HepG2 (cell line): ENCODE results near the gene ZBTB46. TPM values are rescaled to one million over a fixed set of nuclear protein-coding genes. Genes with fewer than 3 reads are reported as not detected.

Source experiments
- AGO2 ChIP-seq: fragments of 200-400 bp; formaldehyde crosslinking; optimal IDR thresholded peaks from 2 replicates; pipeline ENCODE3; 2017; ENCODE audit warnings: mild to moderate bottlenecking, low read depth, low read length, moderate library complexity
- MIER3 ChIP-seq: IDR thresholded peaks from 2 replicates; pipeline ENCODE4 v1.6.1; 2016; ENCODE audit warnings: missing compliant biosample characterization, borderline replicate concordance
- MTA1 ChIP-seq: sonication (generic); formaldehyde crosslinking; IDR thresholded peaks from 2 replicates; pipeline ENCODE4 v1.4.0; 2020; ENCODE audit warnings: missing genetic modification reagents, mild to moderate bottlenecking, borderline replicate concordance
- PAWR ChIP-seq: sonication (generic); formaldehyde crosslinking; IDR thresholded peaks from 2 replicates; pipeline ENCODE4 v1.4.0; 2020; ENCODE audit warnings: missing genetic modification reagents, mild to moderate bottlenecking, borderline replicate concordance
- STAT5B ChIP-seq: sonication (generic); formaldehyde crosslinking; IDR thresholded peaks from 2 replicates; pipeline ENCODE4 v1.4.0; 2020; ENCODE audit warnings: missing genetic modification reagents
- ZNF326 ChIP-seq: sonication (generic); formaldehyde crosslinking; IDR thresholded peaks from 2 replicates; pipeline ENCODE4 v1.4.0; 2020; ENCODE audit warnings: missing genetic modification reagents, borderline replicate concordance
- ZNF431 ChIP-seq: sonication (generic); formaldehyde crosslinking; IDR thresholded peaks from 2 replicates; pipeline ENCODE4 v1.9.0; 2022; ENCODE audit warnings: missing genetic modification reagents, low read depth, mild to moderate bottlenecking, borderline replicate concordance
- polyA plus RNA-seq, 8 experiments: library from polyadenylated mRNA; depleted of rRNA in 3 of 8; stranded (reverse) in 7 of 8; unstranded in 1 of 8; fragments of >200 nt; fragmentation: Illumina TruSeq in 4 of 8; extraction: Trizol in 4 of 8; gene quantifications; 2 replicates each; pipeline versions ENCODE4 v1.2.1 to v1.2.3, GENCODE V29; 2011 to 2016; ENCODE audit warnings: low read depth in 4 of 8, missing spikeins in 1 of 8, mixed read lengths in 1 of 8; ENCODE audit not compliant: insufficient read depth in 1 of 8
- total RNA-seq, 5 experiments: library from RNA; depleted of rRNA; stranded (reverse); fragments of >200 nt; fragmentation: Illumina TruSeq; extraction: Trizol; gene quantifications; 2 replicates each; pipeline ENCODE4 v1.2.3, GENCODE V29; 2016; ENCODE audit warnings: low read depth in 1 of 5
- TF ChIP-seq, protein P1 (sequence below): sonication (generic); formaldehyde crosslinking; IDR thresholded peaks from 2 replicates; pipeline ENCODE4 v1.5.1; 2020; ENCODE audit warnings: mild to moderate bottlenecking, missing genetic modification reagents, moderate library complexity
- TF ChIP-seq, protein P2 (sequence below): IDR thresholded peaks from 2 replicates; pipeline ENCODE4 v1.4.0; 2020; ENCODE audit warnings: mild to moderate bottlenecking, missing genetic modification reagents
- TF ChIP-seq, protein P3 (sequence below): sonication (generic); formaldehyde crosslinking; conservative IDR thresholded peaks from 2 replicates; pipeline ENCODE4 v1.8.0; 2022; ENCODE audit warnings: low read depth, missing genetic modification reagents
- TF ChIP-seq, protein P4 (sequence below): sonication (generic); formaldehyde crosslinking; IDR thresholded peaks from 2 replicates; pipeline ENCODE4 v1.8.0; 2022; ENCODE audit warnings: low read depth, missing genetic modification reagents
- TF ChIP-seq, protein P5 (sequence below): sonication (generic); formaldehyde crosslinking; IDR thresholded peaks from 2 replicates; pipeline ENCODE4 v1.4.0; 2020; ENCODE audit warnings: missing genetic modification reagents

ZBTB46 gene
- total and polyA plus RNA-seq, 2 of the 13 experiments (the other 11 are each of a cell fraction or from before 2014, with no cell fraction given) = 1.6 to 13.5 TPM

DNA sequence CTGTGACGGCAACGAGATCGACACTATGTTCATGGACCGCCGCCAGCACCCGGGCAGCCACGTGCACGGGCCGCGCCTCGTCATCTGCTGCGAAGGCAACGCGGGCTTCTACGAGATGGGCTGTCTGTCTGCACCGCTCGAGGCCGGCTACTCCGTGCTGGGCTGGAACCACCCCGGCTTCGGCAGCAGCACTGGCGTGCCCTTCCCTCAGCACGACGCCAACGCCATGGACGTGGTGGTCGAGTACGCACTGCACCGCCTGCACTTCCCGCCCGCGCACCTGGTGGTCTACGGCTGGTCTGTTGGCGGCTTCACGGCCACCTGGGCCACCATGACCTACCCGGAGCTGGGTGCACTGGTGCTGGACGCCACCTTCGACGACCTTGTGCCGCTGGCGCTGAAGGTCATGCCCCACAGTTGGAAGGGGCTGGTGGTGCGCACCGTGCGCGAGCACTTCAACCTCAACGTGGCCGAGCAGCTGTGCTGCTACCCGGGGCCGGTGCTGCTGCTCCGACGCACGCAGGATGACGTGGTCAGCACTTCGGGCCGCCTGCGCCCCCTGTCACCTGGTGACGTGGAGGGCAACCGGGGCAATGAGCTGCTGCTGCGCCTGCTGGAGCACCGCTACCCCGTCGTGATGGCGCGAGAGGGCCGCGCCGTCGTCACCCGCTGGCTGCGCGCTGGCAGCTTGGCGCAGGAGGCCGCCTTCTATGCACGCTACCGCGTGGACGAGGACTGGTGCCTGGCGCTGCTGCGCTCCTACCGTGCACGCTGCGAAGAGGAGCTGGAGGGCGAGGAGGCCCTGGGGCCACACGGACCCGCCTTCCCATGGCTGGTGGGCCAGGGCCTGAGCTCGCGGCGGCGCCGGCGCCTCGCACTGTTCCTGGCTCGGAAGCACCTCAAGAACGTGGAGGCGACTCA is 31.2 kb upstream of the ZBTB46 start (continued):
- TF ChIP-seq, protein P1, sequence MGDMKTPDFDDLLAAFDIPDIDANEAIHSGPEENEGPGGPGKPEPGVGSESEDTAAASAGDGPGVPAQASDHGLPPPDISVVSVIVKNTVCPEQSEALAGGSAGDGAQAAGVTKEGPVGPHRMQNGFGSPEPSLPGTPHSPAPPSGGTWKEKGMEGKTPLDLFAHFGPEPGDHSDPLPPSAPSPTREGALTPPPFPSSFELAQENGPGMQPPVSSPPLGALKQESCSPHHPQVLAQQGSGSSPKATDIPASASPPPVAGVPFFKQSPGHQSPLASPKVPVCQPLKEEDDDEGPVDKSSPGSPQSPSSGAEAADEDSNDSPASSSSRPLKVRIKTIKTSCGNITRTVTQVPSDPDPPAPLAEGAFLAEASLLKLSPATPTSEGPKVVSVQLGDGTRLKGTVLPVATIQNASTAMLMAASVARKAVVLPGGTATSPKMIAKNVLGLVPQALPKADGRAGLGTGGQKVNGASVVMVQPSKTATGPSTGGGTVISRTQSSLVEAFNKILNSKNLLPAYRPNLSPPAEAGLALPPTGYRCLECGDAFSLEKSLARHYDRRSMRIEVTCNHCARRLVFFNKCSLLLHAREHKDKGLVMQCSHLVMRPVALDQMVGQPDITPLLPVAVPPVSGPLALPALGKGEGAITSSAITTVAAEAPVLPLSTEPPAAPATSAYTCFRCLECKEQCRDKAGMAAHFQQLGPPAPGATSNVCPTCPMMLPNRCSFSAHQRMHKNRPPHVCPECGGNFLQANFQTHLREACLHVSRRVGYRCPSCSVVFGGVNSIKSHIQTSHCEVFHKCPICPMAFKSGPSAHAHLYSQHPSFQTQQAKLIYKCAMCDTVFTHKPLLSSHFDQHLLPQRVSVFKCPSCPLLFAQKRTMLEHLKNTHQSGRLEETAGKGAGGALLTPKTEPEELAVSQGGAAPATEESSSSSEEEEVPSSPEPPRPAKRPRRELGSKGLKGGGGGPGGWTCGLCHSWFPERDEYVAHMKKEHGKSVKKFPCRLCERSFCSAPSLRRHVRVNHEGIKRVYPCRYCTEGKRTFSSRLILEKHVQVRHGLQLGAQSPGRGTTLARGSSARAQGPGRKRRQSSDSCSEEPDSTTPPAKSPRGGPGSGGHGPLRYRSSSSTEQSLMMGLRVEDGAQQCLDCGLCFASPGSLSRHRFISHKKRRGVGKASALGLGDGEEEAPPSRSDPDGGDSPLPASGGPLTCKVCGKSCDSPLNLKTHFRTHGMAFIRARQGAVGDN (CRISPR knock-in tag) = peak; percentile 44
- TF ChIP-seq PAWR (CRISPR knock-in tag) (no peak), ZNF431 (CRISPR knock-in tag) (no peak), MTA1 (peak; percentile 70; the same call in 1 of the 2 replicates), ZNF326 (no peak), STAT5B (CRISPR knock-in tag) (no peak), MIER3 (CRISPR knock-in tag) (no peak), AGO2 (peak; percentile 96)
- TF ChIP-seq, protein P2, sequence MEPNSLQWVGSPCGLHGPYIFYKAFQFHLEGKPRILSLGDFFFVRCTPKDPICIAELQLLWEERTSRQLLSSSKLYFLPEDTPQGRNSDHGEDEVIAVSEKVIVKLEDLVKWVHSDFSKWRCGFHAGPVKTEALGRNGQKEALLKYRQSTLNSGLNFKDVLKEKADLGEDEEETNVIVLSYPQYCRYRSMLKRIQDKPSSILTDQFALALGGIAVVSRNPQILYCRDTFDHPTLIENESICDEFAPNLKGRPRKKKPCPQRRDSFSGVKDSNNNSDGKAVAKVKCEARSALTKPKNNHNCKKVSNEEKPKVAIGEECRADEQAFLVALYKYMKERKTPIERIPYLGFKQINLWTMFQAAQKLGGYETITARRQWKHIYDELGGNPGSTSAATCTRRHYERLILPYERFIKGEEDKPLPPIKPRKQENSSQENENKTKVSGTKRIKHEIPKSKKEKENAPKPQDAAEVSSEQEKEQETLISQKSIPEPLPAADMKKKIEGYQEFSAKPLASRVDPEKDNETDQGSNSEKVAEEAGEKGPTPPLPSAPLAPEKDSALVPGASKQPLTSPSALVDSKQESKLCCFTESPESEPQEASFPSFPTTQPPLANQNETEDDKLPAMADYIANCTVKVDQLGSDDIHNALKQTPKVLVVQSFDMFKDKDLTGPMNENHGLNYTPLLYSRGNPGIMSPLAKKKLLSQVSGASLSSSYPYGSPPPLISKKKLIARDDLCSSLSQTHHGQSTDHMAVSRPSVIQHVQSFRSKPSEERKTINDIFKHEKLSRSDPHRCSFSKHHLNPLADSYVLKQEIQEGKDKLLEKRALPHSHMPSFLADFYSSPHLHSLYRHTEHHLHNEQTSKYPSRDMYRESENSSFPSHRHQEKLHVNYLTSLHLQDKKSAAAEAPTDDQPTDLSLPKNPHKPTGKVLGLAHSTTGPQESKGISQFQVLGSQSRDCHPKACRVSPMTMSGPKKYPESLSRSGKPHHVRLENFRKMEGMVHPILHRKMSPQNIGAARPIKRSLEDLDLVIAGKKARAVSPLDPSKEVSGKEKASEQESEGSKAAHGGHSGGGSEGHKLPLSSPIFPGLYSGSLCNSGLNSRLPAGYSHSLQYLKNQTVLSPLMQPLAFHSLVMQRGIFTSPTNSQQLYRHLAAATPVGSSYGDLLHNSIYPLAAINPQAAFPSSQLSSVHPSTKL = no peak
- TF ChIP-seq, protein P3, sequence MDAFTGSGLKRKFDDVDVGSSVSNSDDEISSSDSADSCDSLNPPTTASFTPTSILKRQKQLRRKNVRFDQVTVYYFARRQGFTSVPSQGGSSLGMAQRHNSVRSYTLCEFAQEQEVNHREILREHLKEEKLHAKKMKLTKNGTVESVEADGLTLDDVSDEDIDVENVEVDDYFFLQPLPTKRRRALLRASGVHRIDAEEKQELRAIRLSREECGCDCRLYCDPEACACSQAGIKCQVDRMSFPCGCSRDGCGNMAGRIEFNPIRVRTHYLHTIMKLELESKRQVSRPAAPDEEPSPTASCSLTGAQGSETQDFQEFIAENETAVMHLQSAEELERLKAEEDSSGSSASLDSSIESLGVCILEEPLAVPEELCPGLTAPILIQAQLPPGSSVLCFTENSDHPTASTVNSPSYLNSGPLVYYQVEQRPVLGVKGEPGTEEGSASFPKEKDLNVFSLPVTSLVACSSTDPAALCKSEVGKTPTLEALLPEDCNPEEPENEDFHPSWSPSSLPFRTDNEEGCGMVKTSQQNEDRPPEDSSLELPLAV (CRISPR knock-in tag) = 0 out of 2 replicates have a peak, but pooled peaks have one; percentile 24
- TF ChIP-seq, protein P4, sequence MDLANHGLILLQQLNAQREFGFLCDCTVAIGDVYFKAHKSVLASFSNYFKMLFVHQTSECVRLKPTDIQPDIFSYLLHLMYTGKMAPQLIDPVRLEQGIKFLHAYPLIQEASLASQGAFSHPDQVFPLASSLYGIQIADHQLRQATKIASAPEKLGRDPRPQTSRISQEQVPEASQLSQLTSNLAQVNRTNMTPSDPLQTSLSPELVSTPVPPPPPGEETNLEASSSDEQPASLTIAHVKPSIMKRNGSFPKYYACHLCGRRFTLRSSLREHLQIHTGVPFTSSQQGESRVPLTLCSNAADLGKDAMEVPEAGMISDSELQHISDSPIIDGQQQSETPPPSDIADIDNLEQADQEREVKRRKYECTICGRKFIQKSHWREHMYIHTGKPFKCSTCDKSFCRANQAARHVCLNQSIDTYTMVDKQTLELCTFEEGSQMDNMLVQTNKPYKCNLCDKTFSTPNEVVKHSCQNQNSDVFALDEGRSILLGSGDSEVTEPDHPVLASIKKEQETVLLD = no peak
- TF ChIP-seq, protein P5, sequence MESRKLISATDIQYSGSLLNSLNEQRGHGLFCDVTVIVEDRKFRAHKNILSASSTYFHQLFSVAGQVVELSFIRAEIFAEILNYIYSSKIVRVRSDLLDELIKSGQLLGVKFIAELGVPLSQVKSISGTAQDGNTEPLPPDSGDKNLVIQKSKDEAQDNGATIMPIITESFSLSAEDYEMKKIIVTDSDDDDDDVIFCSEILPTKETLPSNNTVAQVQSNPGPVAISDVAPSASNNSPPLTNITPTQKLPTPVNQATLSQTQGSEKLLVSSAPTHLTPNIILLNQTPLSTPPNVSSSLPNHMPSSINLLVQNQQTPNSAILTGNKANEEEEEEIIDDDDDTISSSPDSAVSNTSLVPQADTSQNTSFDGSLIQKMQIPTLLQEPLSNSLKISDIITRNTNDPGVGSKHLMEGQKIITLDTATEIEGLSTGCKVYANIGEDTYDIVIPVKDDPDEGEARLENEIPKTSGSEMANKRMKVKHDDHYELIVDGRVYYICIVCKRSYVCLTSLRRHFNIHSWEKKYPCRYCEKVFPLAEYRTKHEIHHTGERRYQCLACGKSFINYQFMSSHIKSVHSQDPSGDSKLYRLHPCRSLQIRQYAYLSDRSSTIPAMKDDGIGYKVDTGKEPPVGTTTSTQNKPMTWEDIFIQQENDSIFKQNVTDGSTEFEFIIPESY = 0 out of 2 replicates have a peak, but pooled peaks have one; percentile 43
